ENCODE data around the gene OCA2. TPM values are rescaled to one million over a fixed set of nuclear protein-coding genes. Genes with fewer than 3 reads are reported as not detected.

OCA2 gene
- total RNA-seq, 1 donor from 2014 or later, result not detected

GRCh38 chr15:28003302-28004037, 95.6 kb downstream of the OCA2 start:
- DNase-seq (ENCODE audit: low read depth in 2 of 2), result no peak

- no peak for DNase-seq (ENCODE audit: low read depth in 2 of 2)
Measured at GRCh38 chr15:28002867-28003266, 96.2 kb downstream of the OCA2 start.

- DNase-seq (ENCODE audit: low read depth in 2 of 2), result no peak
Measured at GRCh38 chr15:28002136-28002861, 96.8 kb downstream of the OCA2 start.

- no peak for DNase-seq (ENCODE audit: low read depth in 2 of 2)
Measured at GRCh38 chr15:28001641-28002040, 97.5 kb downstream of the OCA2 start.

GRCh38 chr15:27993996-27994780, 104.9 kb downstream of the OCA2 start:
- no peak for DNase-seq (ENCODE audit: low read depth in 2 of 2)

- DNase-seq (ENCODE audit: low read depth in 2 of 2), result no peak
Measured at GRCh38 chr15:27993544-27993943, 105.6 kb downstream of the OCA2 start.

- no peak for DNase-seq (ENCODE audit: low read depth in 2 of 2)
Measured at GRCh38 chr15:27990521-27991515, 108.3 kb downstream of the OCA2 start.

- no peak for DNase-seq (ENCODE audit: low read depth in 2 of 2)
Measured at GRCh38 chr15:27989838-27990237, 109.3 kb downstream of the OCA2 start.

- DNase-seq (ENCODE audit: low read depth in 2 of 2), result no peak
Measured at GRCh38 chr15:27989427-27989826, 109.7 kb downstream of the OCA2 start.

- DNase-seq (ENCODE audit: low read depth in 2 of 2), result no peak
Measured at GRCh38 chr15:27985099-27985498, 114.0 kb downstream of the OCA2 start.

GRCh38 chr15:27983496-27983895, 115.6 kb downstream of the OCA2 start:
- DNase-seq (ENCODE audit: low read depth in 2 of 2), result no peak

- no peak for DNase-seq (ENCODE audit: low read depth in 2 of 2)
Measured at GRCh38 chr15:27977696-27978095, 121.4 kb downstream of the OCA2 start.

- no peak for DNase-seq (ENCODE audit: low read depth in 2 of 2)
Measured at GRCh38 chr15:27973886-27974285, 125.2 kb downstream of the OCA2 start.

- DNase-seq (ENCODE audit: low read depth in 2 of 2), result no peak
Measured at GRCh38 chr15:27970661-27971392, 128.3 kb downstream of the OCA2 start.

- no peak for DNase-seq (ENCODE audit: low read depth in 2 of 2)
Measured at GRCh38 chr15:27967541-27967940, 131.6 kb downstream of the OCA2 start.

GRCh38 chr15:27965546-27965945, 133.6 kb downstream of the OCA2 start:
- no peak for DNase-seq (ENCODE audit: low read depth in 2 of 2)

GRCh38 chr15:27961801-27962200, 137.3 kb downstream of the OCA2 start:
- no peak for DNase-seq (ENCODE audit: low read depth in 2 of 2)

- DNase-seq (ENCODE audit: low read depth in 2 of 2), result no peak
Measured at GRCh38 chr15:27958911-27959578, 140.1 kb downstream of the OCA2 start.

- DNase-seq (ENCODE audit: low read depth in 2 of 2), result no peak
Measured at GRCh38 chr15:27956285-27956684, 142.8 kb downstream of the OCA2 start.

GRCh38 chr15:27955087-27955486, 144.0 kb downstream of the OCA2 start:
- no peak for DNase-seq (ENCODE audit: low read depth in 2 of 2)
